Type B pancreatic cell (in vitro differentiated cells): ENCODE results near the gene TRUB2. TPM values are rescaled to one million over a fixed set of nuclear protein-coding genes. Genes with fewer than 3 reads are reported as not detected.

Source experiments
- DNase-seq: peaks from one replicate; pipeline ENCODE4 v3.0.0; 2021; ENCODE audit warnings: mixed read lengths; ENCODE audit not compliant: unreplicated experiment; ENCODE audit errors: extremely low spot score
- H3K27ac Mint-ChIP-seq: 2 replicates; pipeline ENCODE4 v1.8.0; 2021; ENCODE audit warnings: mild to moderate bottlenecking, mixed read lengths
- H3K27me3 Mint-ChIP-seq: 2 replicates; pipeline ENCODE4 v1.8.0; 2021; ENCODE audit warnings: mixed read lengths
- H3K36me3 Mint-ChIP-seq: 2 replicates; pipeline ENCODE4 v1.8.0; 2021; ENCODE audit warnings: mixed read lengths
- H3K4me1 Mint-ChIP-seq: one replicate; pipeline ENCODE4 v1.8.0; 2021; ENCODE audit warnings: mixed read lengths; ENCODE audit not compliant: unreplicated experiment
- H3K4me3 Mint-ChIP-seq: 2 replicates; pipeline ENCODE4 v1.8.0; 2021; ENCODE audit warnings: mild to moderate bottlenecking, mixed read lengths
- H3K9me3 Mint-ChIP-seq: 2 replicates; pipeline ENCODE4 v1.8.0; 2021; ENCODE audit warnings: mixed read lengths
- total RNA-seq: library from RNA; stranded (reverse); gene quantifications from 2 replicates; pipeline ENCODE4 v1.2.1, GENCODE V29; 2021; ENCODE audit warnings: low replicate concordance
- TF ChIP-seq, protein P1 (sequence below): fragments of 200-600 bp; sonication (generic); conservative IDR thresholded peaks from 2 replicates; pipeline ENCODE4 v1.5.0; 2021; ENCODE audit warnings: antibody characterized with exemption, mild to moderate bottlenecking

Gene TRUB2
- total RNA-seq, 1 donor from 2014 or later: 40.4 TPM

DNA sequence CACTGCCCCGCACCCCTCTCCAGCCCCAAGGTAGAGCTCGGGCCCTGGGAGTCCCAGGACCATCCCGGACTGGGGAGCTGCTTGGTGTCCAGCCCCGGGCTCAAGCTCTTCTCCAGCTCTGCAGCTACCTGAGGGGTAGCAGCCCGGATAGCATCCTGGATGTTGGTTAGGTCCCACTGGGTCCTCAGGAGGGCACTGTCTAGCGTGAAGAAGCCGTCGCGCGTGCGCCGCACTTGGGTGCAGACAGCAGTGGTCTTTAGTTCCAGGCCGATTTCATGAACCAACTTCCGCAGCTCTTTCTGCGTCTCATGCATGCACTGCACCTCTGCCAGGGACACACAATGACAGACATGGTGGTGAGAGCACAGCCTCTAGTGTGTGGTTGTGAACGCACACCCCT, 12.7 kb downstream of the TRUB2 start:
- Mint-ChIP-seq H3K27me3 (no peaks in the 10 kb centered on the region), H3K36me3 (peaks cover 4% of the 10 kb centered on the region), H3K4me1 (no peaks in the 10 kb centered on the region), H3K4me3 (no peak overlapping the region), H3K27ac (no peak overlapping the region), H3K9me3 (no peaks in the 10 kb centered on the region)
- TF ChIP-seq, protein P1, sequence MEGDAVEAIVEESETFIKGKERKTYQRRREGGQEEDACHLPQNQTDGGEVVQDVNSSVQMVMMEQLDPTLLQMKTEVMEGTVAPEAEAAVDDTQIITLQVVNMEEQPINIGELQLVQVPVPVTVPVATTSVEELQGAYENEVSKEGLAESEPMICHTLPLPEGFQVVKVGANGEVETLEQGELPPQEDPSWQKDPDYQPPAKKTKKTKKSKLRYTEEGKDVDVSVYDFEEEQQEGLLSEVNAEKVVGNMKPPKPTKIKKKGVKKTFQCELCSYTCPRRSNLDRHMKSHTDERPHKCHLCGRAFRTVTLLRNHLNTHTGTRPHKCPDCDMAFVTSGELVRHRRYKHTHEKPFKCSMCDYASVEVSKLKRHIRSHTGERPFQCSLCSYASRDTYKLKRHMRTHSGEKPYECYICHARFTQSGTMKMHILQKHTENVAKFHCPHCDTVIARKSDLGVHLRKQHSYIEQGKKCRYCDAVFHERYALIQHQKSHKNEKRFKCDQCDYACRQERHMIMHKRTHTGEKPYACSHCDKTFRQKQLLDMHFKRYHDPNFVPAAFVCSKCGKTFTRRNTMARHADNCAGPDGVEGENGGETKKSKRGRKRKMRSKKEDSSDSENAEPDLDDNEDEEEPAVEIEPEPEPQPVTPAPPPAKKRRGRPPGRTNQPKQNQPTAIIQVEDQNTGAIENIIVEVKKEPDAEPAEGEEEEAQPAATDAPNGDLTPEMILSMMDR: no peak
- DNase-seq: no peak

DNA sequence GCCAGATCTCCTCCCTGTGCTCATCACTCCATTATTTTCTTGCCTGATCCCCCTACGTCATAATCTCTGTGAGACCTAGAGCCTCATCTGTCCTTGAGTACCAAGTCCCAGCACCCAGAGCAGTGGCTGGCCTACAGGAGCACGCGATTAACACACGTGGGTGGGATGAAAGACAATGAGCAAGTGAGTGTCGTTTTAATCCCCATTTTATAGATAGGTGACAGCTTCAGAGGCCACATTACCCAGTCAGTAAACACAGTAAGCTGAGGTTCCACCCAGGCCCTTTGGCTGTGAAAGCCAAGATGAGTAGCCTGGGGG, 17.3 kb downstream of the TRUB2 start:
- TF ChIP-seq, protein P1: no peak
- Mint-ChIP-seq H3K4me1 (no peaks in the 10 kb centered on the region), H3K27ac (peak overlapping the region; percentile 37)

DNA sequence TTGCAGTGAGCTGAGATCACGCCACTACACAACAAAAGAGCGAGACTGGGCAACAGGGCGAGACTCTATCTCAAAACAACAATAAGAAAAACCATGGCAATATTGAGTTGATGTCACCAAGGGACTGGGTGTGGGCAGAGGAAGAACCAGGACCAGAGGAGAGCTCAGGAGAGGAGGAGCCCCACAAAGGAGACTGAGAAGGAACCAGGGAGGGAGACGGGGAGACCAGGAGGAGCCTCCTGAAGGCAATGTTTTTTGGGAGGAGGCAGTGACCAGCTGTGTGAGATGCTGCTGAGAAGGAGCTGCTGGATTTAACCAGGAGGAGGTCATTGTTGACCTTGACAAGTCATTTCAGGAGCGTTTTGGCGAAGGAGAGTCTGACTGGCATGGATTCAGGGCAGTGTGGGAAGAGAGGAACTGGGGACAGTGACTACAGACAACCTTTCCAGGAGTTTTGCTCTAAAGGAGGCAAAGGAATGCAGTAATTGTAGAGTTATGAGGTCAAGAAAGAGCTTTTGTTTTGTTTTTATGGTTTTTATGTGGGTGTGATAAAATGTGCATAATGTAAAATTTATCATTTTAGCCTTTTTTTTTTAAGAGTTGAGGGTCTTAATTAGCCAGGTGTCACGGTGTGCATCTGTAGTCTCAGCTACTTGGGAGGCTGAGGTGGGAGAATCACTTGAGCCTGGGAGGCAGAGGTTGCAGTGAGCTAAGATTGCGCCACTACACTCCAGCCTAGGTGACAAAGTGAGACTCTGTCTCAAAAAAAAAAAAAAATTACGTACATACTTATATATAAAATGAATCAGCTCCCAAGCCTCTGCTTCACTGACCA, 17.9 kb downstream of the TRUB2 start:
- H3K4me1 Mint-ChIP-seq: no peaks in the 10 kb centered on the region
- TF ChIP-seq, protein P1: no peak
- peak overlapping the region; percentile 37 for H3K27ac Mint-ChIP-seq
- DNase-seq: no peak
- H3K9me3 Mint-ChIP-seq: no peaks in the 10 kb centered on the region
- H3K27me3 Mint-ChIP-seq: no peaks in the 10 kb centered on the region
- H3K36me3 Mint-ChIP-seq: peaks cover 4% of the 10 kb centered on the region
- no peak overlapping the region for H3K4me3 Mint-ChIP-seq

More for the DNA sequence above, 17.3 kb downstream of the TRUB2 start:
- DNase-seq: no peak
- H3K9me3 Mint-ChIP-seq: no peaks in the 10 kb centered on the region
- H3K4me3 Mint-ChIP-seq: no peak overlapping the region
- no peaks in the 10 kb centered on the region for H3K27me3 Mint-ChIP-seq
- H3K36me3 Mint-ChIP-seq: peaks cover 4% of the 10 kb centered on the region

DNA sequence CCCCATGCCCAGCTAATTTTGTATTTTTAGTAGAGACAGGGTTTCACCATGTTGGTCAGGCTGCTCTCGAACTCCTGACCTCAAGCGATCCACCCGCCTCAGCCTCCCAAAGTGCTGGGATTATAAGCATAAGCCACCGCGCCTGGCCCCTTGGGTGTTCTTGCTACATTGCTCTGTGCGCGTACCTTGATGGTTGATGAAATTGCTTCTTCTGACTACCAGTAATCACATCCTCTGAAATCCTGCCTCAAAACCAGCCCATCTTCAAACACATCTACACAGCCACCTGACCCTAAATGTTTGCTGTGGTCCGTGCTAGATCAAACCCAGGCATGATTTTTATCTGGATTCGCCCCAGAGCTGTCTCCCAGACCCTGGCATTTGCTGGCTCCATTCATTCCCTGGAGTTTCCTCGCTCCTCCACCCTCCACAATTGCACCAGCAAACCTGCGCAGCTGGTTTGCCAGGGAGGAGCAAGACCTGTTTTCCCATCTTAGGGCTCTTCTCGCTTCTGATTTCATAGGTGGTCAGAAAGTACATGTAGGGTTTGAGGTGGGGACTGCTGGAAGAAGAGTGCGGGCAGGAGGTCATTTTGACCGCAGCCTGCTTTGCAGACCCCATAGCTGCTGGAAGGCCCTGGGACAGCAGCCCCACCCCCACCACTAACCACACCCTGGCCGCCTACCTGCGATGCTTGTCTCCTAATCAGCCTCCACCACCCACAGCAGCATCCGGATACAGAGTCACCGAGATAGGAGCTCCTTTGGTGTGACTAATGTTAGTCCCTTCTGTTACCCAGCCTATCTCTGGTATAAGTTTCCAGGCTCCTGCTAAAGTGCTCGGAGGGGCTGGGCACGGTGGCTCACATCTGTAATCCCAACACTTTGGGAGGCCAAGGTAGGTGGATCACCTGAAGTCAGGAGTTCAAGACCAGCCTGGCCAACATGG, 23.4 kb downstream of the TRUB2 start:
- peaks cover 12% of the 10 kb centered on the region for H3K4me1 Mint-ChIP-seq
- H3K4me3 Mint-ChIP-seq: no peak overlapping the region
- no peaks in the 10 kb centered on the region for H3K9me3 Mint-ChIP-seq
- H3K27me3 Mint-ChIP-seq: no peaks in the 10 kb centered on the region
- TF ChIP-seq, protein P1: no peak
- H3K27ac Mint-ChIP-seq: peak overlapping the region; percentile 89
- H3K36me3 Mint-ChIP-seq: no peaks in the 10 kb centered on the region
- DNase-seq: no peak

DNA sequence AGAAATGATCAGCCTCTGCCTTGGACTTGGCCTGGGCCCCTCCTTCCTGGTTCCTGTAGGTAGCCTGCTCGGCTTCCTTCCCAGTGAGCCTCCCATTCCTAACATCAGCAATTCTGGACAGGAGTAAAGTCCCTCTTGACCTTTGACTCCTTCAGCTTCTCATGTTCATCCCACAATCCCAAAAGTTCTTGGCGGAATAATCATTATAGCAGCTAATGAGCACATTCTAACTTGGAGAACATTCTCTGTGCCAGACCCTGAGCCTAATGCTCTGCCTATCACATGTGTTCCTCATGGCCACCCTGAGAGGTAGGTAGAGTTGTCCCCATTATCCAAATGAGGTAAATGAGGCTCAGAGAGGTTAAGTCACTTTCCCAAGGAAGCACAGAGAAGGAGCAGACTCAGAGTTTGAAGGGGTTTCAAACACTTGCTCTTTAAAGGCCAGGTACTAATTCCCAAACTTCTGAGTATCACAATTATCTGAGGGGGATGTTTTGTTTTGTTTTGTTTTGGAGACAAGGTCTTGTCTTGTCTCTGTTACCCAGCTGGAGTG, 24.9 kb downstream of the TRUB2 start:
- Mint-ChIP-seq H3K4me3 (no peak overlapping the region), H3K27me3 (no peaks in the 10 kb centered on the region)
- no peak for DNase-seq

More for the DNA sequence above, 24.9 kb downstream of the TRUB2 start:
- no peaks in the 10 kb centered on the region for H3K36me3 Mint-ChIP-seq
- peak overlapping the region; percentile 2 for H3K27ac Mint-ChIP-seq
- H3K9me3 Mint-ChIP-seq: no peaks in the 10 kb centered on the region
- TF ChIP-seq, protein P1: no peak
- H3K4me1 Mint-ChIP-seq: peaks cover 12% of the 10 kb centered on the region
